ENCODE results near the gene ATL3. TPM values are rescaled to one million over a fixed set of nuclear protein-coding genes. Genes with fewer than 3 reads are reported as not detected.
"Not testable (repeated sequence)": the region's sequence is repeated elsewhere in the genome, so short reads cannot be mapped to it uniquely, and the experiment has no call there.

ATL3 gene
- polyA plus RNA-seq, 1 donor from 2014 or later: 4.0 TPM

- H3K9me2 ChIP-seq (ENCODE audit: insufficient read depth, low read length): no peaks in the 10 kb centered on the region
- H3K4me3 ChIP-seq (ENCODE audit: low read length): no peak overlapping the region
- H3K27ac ChIP-seq (ENCODE audit: low read length): no peak overlapping the region
- no peak overlapping the region for H2AFZ ChIP-seq (ENCODE audit: low read depth, low read length)
- TF ChIP-seq EZH2 (IDR thresholded peaks at IDR 0.05; ENCODE audit: borderline replicate concordance, insufficient read depth, low read length, poor library complexity, severe bottlenecking): no peak
- TF ChIP-seq RAD21 (conservative IDR thresholded peaks at IDR 0.05): no peak
- TF ChIP-seq EP300 (conservative IDR thresholded peaks at IDR 0.05; ENCODE audit: poor library complexity, severe bottlenecking): no peak
- no peak for TF ChIP-seq TAF1 (IDR thresholded peaks at IDR 0.05; ENCODE audit: low read depth)
- TF ChIP-seq MXI1 (conservative IDR thresholded peaks at IDR 0.05; ENCODE audit: poor library complexity, severe bottlenecking): no peak
- TF ChIP-seq SMC3 (conservative IDR thresholded peaks at IDR 0.05; ENCODE audit: poor library complexity): no peak
- H3K36me3 ChIP-seq (ENCODE audit: insufficient read depth, low read length): no peaks in the 10 kb centered on the region
- H3K4me2 ChIP-seq (ENCODE audit: low read length): no peak overlapping the region
- H3K27me3 ChIP-seq (ENCODE audit: insufficient read depth, low read depth, low read length): no peaks in the 10 kb centered on the region
- H3K79me2 ChIP-seq (replicated peaks; ENCODE audit: insufficient read depth, low read length): no peaks in the 10 kb centered on the region
- no peaks in the 10 kb centered on the region for H3F3A ChIP-seq (ENCODE audit: insufficient read depth, low read length, poor library complexity, severe bottlenecking)
- no peaks in the 10 kb centered on the region for H3K9me3 ChIP-seq (ENCODE audit: low read length)
- H3K9ac ChIP-seq (ENCODE audit: low read length): no peak overlapping the region
- no peaks in the 10 kb centered on the region for H4K20me1 ChIP-seq (ENCODE audit: insufficient read depth)
These were observed 48.9 kb downstream of the ATL3 start for GRCh38 chr11:63622323-63622722.

DNA sequence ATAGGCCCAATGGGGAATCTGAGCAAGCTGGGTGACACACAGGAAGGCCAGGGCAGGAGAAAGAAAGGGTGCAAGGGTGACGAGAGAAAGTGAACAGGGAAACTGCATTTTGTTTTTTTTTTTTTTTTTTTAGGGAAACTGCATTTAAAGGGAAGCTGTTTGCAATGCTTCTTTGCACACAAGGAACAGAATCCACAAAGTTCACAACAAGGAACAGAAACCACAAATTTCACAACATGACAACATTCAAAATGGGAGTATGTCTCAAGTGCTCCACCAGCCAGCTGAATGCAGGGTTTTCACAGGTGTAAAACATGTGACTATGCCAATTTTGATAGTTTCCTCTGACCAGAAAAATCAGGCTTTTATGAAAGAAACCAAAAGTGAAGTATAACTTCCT is 50.1 kb downstream of the ATL3 start:
- Histone ChIP-seq H3K9ac (ENCODE audit: low read length) (no peak overlapping the region), H3K27ac (ENCODE audit: low read length) (no peak overlapping the region), H4K20me1 (ENCODE audit: insufficient read depth) (no peaks in the 10 kb centered on the region), H3F3A (ENCODE audit: insufficient read depth, low read length, poor library complexity, severe bottlenecking) (no peaks in the 10 kb centered on the region), H3K9me3 (ENCODE audit: low read length) (no peaks in the 10 kb centered on the region), H2AFZ (ENCODE audit: low read depth, low read length) (no peak overlapping the region), H3K79me2 (replicated peaks; ENCODE audit: insufficient read depth, low read length) (no peaks in the 10 kb centered on the region), H3K9me2 (ENCODE audit: insufficient read depth, low read length) (no peaks in the 10 kb centered on the region), H3K4me2 (ENCODE audit: low read length) (no peak overlapping the region), H3K27me3 (ENCODE audit: insufficient read depth, low read depth, low read length) (no peaks in the 10 kb centered on the region), H3K4me3 (ENCODE audit: low read length) (no peak overlapping the region), H3K36me3 (ENCODE audit: insufficient read depth, low read length) (no peaks in the 10 kb centered on the region)
- TF ChIP-seq, protein P1, sequence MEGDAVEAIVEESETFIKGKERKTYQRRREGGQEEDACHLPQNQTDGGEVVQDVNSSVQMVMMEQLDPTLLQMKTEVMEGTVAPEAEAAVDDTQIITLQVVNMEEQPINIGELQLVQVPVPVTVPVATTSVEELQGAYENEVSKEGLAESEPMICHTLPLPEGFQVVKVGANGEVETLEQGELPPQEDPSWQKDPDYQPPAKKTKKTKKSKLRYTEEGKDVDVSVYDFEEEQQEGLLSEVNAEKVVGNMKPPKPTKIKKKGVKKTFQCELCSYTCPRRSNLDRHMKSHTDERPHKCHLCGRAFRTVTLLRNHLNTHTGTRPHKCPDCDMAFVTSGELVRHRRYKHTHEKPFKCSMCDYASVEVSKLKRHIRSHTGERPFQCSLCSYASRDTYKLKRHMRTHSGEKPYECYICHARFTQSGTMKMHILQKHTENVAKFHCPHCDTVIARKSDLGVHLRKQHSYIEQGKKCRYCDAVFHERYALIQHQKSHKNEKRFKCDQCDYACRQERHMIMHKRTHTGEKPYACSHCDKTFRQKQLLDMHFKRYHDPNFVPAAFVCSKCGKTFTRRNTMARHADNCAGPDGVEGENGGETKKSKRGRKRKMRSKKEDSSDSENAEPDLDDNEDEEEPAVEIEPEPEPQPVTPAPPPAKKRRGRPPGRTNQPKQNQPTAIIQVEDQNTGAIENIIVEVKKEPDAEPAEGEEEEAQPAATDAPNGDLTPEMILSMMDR (IDR thresholded peaks at IDR 0.05; ENCODE audit: poor library complexity, severe bottlenecking): no peak
- TF ChIP-seq EZH2 (IDR thresholded peaks at IDR 0.05; ENCODE audit: borderline replicate concordance, insufficient read depth, low read length, poor library complexity, severe bottlenecking): no peak

GRCh38 chr11:63619967-63620366 is 51.2 kb downstream of the ATL3 start:
- H2AFZ ChIP-seq (ENCODE audit: low read depth, low read length): no peak overlapping the region
- no peak overlapping the region for H3K27ac ChIP-seq (ENCODE audit: low read length)
- H3K9me2 ChIP-seq (ENCODE audit: insufficient read depth, low read length): no peaks in the 10 kb centered on the region
- no peaks in the 10 kb centered on the region for H3K79me2 ChIP-seq (replicated peaks; ENCODE audit: insufficient read depth, low read length)
- H3K9me3 ChIP-seq (ENCODE audit: low read length): no peaks in the 10 kb centered on the region
- no peaks in the 10 kb centered on the region for H3F3A ChIP-seq (ENCODE audit: insufficient read depth, low read length, poor library complexity, severe bottlenecking)
- H3K27me3 ChIP-seq (ENCODE audit: insufficient read depth, low read depth, low read length): no peaks in the 10 kb centered on the region
- no peak for TF ChIP-seq MXI1 (conservative IDR thresholded peaks at IDR 0.05; ENCODE audit: poor library complexity, severe bottlenecking)
- no peak for TF ChIP-seq TAF1 (IDR thresholded peaks at IDR 0.05; ENCODE audit: low read depth)
- TF ChIP-seq, protein P1 (IDR thresholded peaks at IDR 0.05; ENCODE audit: poor library complexity, severe bottlenecking): no peak
- TF ChIP-seq, protein P2, sequence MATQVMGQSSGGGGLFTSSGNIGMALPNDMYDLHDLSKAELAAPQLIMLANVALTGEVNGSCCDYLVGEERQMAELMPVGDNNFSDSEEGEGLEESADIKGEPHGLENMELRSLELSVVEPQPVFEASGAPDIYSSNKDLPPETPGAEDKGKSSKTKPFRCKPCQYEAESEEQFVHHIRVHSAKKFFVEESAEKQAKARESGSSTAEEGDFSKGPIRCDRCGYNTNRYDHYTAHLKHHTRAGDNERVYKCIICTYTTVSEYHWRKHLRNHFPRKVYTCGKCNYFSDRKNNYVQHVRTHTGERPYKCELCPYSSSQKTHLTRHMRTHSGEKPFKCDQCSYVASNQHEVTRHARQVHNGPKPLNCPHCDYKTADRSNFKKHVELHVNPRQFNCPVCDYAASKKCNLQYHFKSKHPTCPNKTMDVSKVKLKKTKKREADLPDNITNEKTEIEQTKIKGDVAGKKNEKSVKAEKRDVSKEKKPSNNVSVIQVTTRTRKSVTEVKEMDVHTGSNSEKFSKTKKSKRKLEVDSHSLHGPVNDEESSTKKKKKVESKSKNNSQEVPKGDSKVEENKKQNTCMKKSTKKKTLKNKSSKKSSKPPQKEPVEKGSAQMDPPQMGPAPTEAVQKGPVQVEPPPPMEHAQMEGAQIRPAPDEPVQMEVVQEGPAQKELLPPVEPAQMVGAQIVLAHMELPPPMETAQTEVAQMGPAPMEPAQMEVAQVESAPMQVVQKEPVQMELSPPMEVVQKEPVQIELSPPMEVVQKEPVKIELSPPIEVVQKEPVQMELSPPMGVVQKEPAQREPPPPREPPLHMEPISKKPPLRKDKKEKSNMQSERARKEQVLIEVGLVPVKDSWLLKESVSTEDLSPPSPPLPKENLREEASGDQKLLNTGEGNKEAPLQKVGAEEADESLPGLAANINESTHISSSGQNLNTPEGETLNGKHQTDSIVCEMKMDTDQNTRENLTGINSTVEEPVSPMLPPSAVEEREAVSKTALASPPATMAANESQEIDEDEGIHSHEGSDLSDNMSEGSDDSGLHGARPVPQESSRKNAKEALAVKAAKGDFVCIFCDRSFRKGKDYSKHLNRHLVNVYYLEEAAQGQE (IDR thresholded peaks at IDR 0.05; ENCODE audit: borderline replicate concordance): no peak
- no peak for TF ChIP-seq RAD21 (conservative IDR thresholded peaks at IDR 0.05)
- TF ChIP-seq SMC3 (conservative IDR thresholded peaks at IDR 0.05; ENCODE audit: poor library complexity): no peak
- no peak for TF ChIP-seq EZH2 (IDR thresholded peaks at IDR 0.05; ENCODE audit: borderline replicate concordance, insufficient read depth, low read length, poor library complexity, severe bottlenecking)
- TF ChIP-seq POLR2AphosphoS5 (IDR thresholded peaks at IDR 0.05): no peak
- TF ChIP-seq EP300 (conservative IDR thresholded peaks at IDR 0.05; ENCODE audit: poor library complexity, severe bottlenecking): no peak
- H4K20me1 ChIP-seq (ENCODE audit: insufficient read depth): no peaks in the 10 kb centered on the region
- no peak overlapping the region for H3K9ac ChIP-seq (ENCODE audit: low read length)
- no peak overlapping the region for H3K4me2 ChIP-seq (ENCODE audit: low read length)
- H3K4me3 ChIP-seq (ENCODE audit: low read length): no peak overlapping the region
- no peaks in the 10 kb centered on the region for H3K36me3 ChIP-seq (ENCODE audit: insufficient read depth, low read length)

GRCh38 chr11:63617686-63618085 is 53.5 kb downstream of the ATL3 start:
- H2AFZ ChIP-seq (ENCODE audit: low read depth, low read length); H3K36me3 ChIP-seq (ENCODE audit: insufficient read depth, low read length); H3K4me2 ChIP-seq (ENCODE audit: low read length); H4K20me1 ChIP-seq (ENCODE audit: insufficient read depth); H3K4me3 ChIP-seq (ENCODE audit: low read length); H3K27ac ChIP-seq (ENCODE audit: low read length); H3K9me2 ChIP-seq (ENCODE audit: insufficient read depth, low read length); H3K9me3 ChIP-seq (ENCODE audit: low read length); H3K9ac ChIP-seq (ENCODE audit: low read length); H3K79me2 ChIP-seq (replicated peaks; ENCODE audit: insufficient read depth, low read length); H3F3A ChIP-seq (ENCODE audit: insufficient read depth, low read length, poor library complexity, severe bottlenecking): not testable (repeated sequence)
- H3K27me3 ChIP-seq (ENCODE audit: insufficient read depth, low read depth, low read length): peaks cover 18% of the 10 kb centered on the region

Data from neural cell (in vitro differentiated cells).